DMS79 (cell line): Measurements from ENCODE around the gene C2orf74.
"Not testable (repeated sequence)": the region's sequence is repeated elsewhere in the genome, so short reads cannot be mapped to it uniquely, and the experiment has no call there.

ENCODE experiments used
- DNase-seq: peaks from one replicate; lab custom pipeline; 2025; lab: John Stamatoyannopoulos, UW

C2orf74 gene

GRCh38 chr2:61161888-61162287, at the start of gene C2orf74:
Gene C2orf74, plus strand, starts transcription at chr2:61162188. Its CDS starts 327 bp downstream, at chr2:61162515.
- no peak for DNase-seq

- no peak for DNase-seq
Observed at GRCh38 chr2:61114147-61114546, 47.8 kb upstream of the C2orf74 start.

GRCh38 chr2:61116302-61116701, 45.7 kb upstream of the C2orf74 start:
- DNase-seq: no peak

- DNase-seq: no peak
Observed at GRCh38 chr2:61117534-61117933, 44.5 kb upstream of the C2orf74 start.

GRCh38 chr2:61125123-61125710, 36.8 kb upstream of the C2orf74 start:
- no peak for DNase-seq

GRCh38 chr2:61125798-61126197, 36.2 kb upstream of the C2orf74 start:
- peak; percentile 42 for DNase-seq

GRCh38 chr2:61128122-61128521, 33.9 kb upstream of the C2orf74 start:
- DNase-seq: not testable (repeated sequence)

- no peak for DNase-seq
Observed at GRCh38 chr2:61134141-61134540, 27.8 kb upstream of the C2orf74 start.

GRCh38 chr2:61135510-61135909, 26.5 kb upstream of the C2orf74 start:
- peak; percentile 6 for DNase-seq

GRCh38 chr2:61138859-61139258, 23.1 kb upstream of the C2orf74 start:
- DNase-seq: no peak

GRCh38 chr2:61141151-61141550, 20.8 kb upstream of the C2orf74 start:
- DNase-seq: no peak

- DNase-seq: no peak
Observed at GRCh38 chr2:61144697-61145268, 17.2 kb upstream of the C2orf74 start.

- no peak for DNase-seq
Observed at GRCh38 chr2:61145990-61146389, 16.0 kb upstream of the C2orf74 start.

GRCh38 chr2:61148091-61148490, 13.9 kb upstream of the C2orf74 start:
- not testable (repeated sequence) for DNase-seq

GRCh38 chr2:61149074-61149473, 12.9 kb upstream of the C2orf74 start:
- no peak for DNase-seq

GRCh38 chr2:61151436-61151835, 10.6 kb upstream of the C2orf74 start:
- peak; percentile 19 for DNase-seq

GRCh38 chr2:61157371-61158003, 4.5 kb upstream of the C2orf74 start:
- no peak for DNase-seq

- no peak for DNase-seq
Observed at GRCh38 chr2:61158356-61158955, 3.5 kb upstream of the C2orf74 start.

- DNase-seq: no peak
Observed at GRCh38 chr2:61162721-61163120, 733 bp downstream of the C2orf74 start.

- DNase-seq: not testable (repeated sequence)
Observed at GRCh38 chr2:61165082-61165481, 3.1 kb downstream of the C2orf74 start.

GRCh38 chr2:61165946-61166345, 4.0 kb downstream of the C2orf74 start:
- no peak for DNase-seq

- no peak for DNase-seq
Observed at GRCh38 chr2:61167579-61167978, 5.6 kb downstream of the C2orf74 start.

- no peak for DNase-seq
Observed at GRCh38 chr2:61172671-61173070, 10.7 kb downstream of the C2orf74 start.
